Left lung (tissue), 10 donors: ENCODE results near the gene GDF10. TPM values are rescaled to one million over a fixed set of nuclear protein-coding genes. Genes with fewer than 3 reads are reported as not detected.

ENCODE experiments used
- ATAC-seq: fragments of 200-7000 bp; cut with Tn5 transposase; one replicate; pipeline ENCODE4 v1.9.1; 2020; ENCODE audit warnings: moderate library complexity
- DNase-seq, 4 donors: peaks; one replicate each; pipeline ENCODE4 v3.0.0-alpha.2; 2013 to 2020
- H3K27ac ChIP-seq, 2 donors: fragments of 200-600 bp; sonication (generic) in 1 of 2; one replicate each; pipeline versions ENCODE4 v1.5.0 to v1.8.0; 2020 to 2021
- H3K27me3 ChIP-seq, 2 donors: fragments of 200-600 bp; sonication (generic) in 1 of 2; one replicate each; pipeline versions ENCODE4 v1.5.0 to v1.8.0; 2020 to 2021
- H3K36me3 ChIP-seq, 2 donors: fragments of 200-600 bp; sonication (generic) in 1 of 2; one replicate each; pipeline versions ENCODE4 v1.5.0 to v1.8.0; 2020 to 2021
- H3K4me1 ChIP-seq, 2 donors: fragments of 200-600 bp; one replicate each; pipeline ENCODE4 v1.8.0; 2021
- H3K4me3 ChIP-seq, 2 donors: fragments of 200-600 bp; sonication (generic) in 1 of 2; one replicate each; pipeline versions ENCODE4 v1.5.0 to v1.8.0; 2020 to 2021; ENCODE audit warnings: mild to moderate bottlenecking in 1 of 2
- H3K9me3 ChIP-seq, 2 donors: fragments of 200-600 bp; sonication (generic) in 1 of 2; one replicate each; pipeline versions ENCODE4 v1.5.0 to v1.8.0; 2020 to 2021
- intact Hi-C, 2 donors: fragments of 100-400 bp; cut with DNase I; formaldehyde crosslinking; loops; one replicate each; pipeline versions ENCODE4 v1.11.2 to v1.14.2; 2022
- polyA plus RNA-seq, 6 donors: library from polyadenylated mRNA; unstranded; fragments of 120-200 nt; gene quantifications; one replicate each; pipeline ENCODE4 v1.2.1, GENCODE V29; 2013; ENCODE audit not compliant: insufficient read length in 6 of 6
- total RNA-seq, 2 donors: library from RNA; stranded (reverse); fragmentation: NEBNext Ultra II Directional; extraction: Animal tissue kit (Norgen Biotek cat#: 25700); gene quantifications; one replicate each; pipeline ENCODE4 v1.2.1, GENCODE V29; 2021
- TF ChIP-seq, protein P1 (sequence below), 2 donors: fragments of 200-600 bp; sonication (generic) in 1 of 2; IDR thresholded peaks; one replicate each; pipeline versions ENCODE4 v1.5.0 to v1.8.0; 2021; ENCODE audit warnings: antibody characterized with exemption in 2 of 2
- donor health status: DM: no; HTN: yes; CAD: no.
- donor health status: DM: no; HTN: no; CAD: no.

The GDF10 gene
- total and polyA plus RNA-seq, 8 donors = 9.4 to 169 (median 102) TPM

- peaks cover 0 to 6% of the 10 kb centered on the region in 2 donors for H3K4me1 ChIP-seq
- H3K27me3 ChIP-seq = no peaks in the 10 kb centered on the region
- H3K9me3 ChIP-seq = peaks cover 0 to 13% of the 10 kb centered on the region in 2 donors
- no peaks in the 10 kb centered on the region for H3K36me3 ChIP-seq
- TF ChIP-seq, protein P1, sequence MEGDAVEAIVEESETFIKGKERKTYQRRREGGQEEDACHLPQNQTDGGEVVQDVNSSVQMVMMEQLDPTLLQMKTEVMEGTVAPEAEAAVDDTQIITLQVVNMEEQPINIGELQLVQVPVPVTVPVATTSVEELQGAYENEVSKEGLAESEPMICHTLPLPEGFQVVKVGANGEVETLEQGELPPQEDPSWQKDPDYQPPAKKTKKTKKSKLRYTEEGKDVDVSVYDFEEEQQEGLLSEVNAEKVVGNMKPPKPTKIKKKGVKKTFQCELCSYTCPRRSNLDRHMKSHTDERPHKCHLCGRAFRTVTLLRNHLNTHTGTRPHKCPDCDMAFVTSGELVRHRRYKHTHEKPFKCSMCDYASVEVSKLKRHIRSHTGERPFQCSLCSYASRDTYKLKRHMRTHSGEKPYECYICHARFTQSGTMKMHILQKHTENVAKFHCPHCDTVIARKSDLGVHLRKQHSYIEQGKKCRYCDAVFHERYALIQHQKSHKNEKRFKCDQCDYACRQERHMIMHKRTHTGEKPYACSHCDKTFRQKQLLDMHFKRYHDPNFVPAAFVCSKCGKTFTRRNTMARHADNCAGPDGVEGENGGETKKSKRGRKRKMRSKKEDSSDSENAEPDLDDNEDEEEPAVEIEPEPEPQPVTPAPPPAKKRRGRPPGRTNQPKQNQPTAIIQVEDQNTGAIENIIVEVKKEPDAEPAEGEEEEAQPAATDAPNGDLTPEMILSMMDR (IDR thresholded peaks at IDR 0.05) = no peak
- H3K4me3 ChIP-seq = no peak overlapping the region
- ATAC-seq = no peak
- DNase-seq = no peak
- H3K27ac ChIP-seq = no peak overlapping the region
- intact Hi-C loops = no loop called here
These were observed 30.7 kb upstream of the GDF10 start for GRCh38 chr10:47269294-47269693.

DNA sequence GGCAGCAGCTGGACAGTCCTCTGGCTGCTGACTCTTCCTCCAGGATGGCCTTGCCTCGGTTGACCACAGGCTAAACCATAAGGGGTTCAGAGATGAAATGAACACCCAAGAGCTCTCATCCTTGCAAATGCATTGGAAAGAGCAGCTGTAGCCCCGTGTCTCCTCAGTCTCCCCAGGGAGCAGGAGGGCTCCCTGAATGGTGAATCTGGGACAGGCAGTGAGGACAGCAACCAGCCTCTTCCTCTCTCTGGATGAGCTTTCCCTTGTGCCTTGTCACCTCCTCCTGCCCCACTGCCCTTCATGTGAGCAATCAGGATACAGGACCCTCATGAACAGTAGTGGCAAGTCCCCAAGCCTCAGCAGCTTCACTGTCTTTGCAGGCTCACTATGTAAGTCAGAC is 23.9 kb upstream of the GDF10 start:
- H3K4me3 ChIP-seq = no peak overlapping the region
- no peak overlapping the region for H3K27ac ChIP-seq
- TF ChIP-seq, protein P1 (IDR thresholded peaks at IDR 0.05) = no peak
- H3K4me1 ChIP-seq = no peaks in the 10 kb centered on the region
- no peak for DNase-seq
- peaks cover 0 to 13% of the 10 kb centered on the region in 2 donors for H3K9me3 ChIP-seq
- H3K27me3 ChIP-seq = no peaks in the 10 kb centered on the region
- intact Hi-C loops = no loop called here
- no peak for ATAC-seq
- no peaks in the 10 kb centered on the region for H3K36me3 ChIP-seq

- Histone ChIP-seq H3K4me1 (no peaks in the 10 kb centered on the region), H3K9me3 (peaks cover 0 to 13% of the 10 kb centered on the region in 2 donors), H3K27ac (no peak overlapping the region), H3K36me3 (no peaks in the 10 kb centered on the region), H3K4me3 (no peak overlapping the region), H3K27me3 (no peaks in the 10 kb centered on the region)
- intact Hi-C loops = no loop called here
- TF ChIP-seq, protein P1 (IDR thresholded peaks at IDR 0.05) = no peak
- ATAC-seq = no peak
- DNase-seq = no peak
These were observed 23.2 kb upstream of the GDF10 start for GRCh38 chr10:47276576-47277351.

DNA sequence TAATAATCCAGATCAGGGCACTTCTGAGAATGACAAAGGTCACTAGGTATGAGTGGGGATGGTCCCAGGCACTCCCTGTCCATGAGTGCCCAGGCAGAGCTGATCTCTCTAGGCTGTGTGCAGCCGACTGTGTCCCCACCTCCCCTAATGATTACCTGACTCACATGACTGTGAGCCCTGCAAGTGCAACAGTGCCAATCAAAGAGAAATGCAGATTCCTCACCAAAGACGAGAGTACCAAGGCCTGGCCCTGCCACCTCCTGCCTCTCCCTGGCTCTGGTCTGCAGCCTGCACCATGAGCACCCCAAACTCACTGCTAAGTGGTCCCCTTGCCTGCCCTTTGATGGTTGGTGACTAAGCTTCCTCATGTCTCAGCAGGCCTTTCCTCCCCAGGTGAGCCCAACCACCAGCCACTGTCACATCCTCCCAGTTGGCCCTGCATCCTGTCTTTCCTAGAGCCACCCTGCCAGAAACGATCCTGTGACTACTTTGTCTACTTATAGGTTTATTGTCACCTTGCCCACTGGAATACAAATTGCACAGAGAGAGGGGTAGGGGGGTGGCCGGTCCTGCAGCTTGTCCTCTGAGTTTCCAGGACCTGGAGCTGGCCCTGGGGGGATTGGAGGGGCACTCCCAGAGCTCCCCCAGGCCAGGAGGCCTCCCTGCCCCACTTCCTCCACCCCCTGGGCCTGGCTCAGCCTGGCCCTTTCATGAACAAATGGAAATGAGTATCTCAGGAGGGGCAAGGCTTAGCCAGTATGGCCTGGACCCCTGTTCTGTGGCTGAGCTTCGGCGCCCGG is 22.4 kb upstream of the GDF10 start:
- H3K4me1 ChIP-seq = no peaks in the 10 kb centered on the region
- no peak overlapping the region for H3K4me3 ChIP-seq
- intact Hi-C loops = no loop called here
- H3K27ac ChIP-seq = no peak overlapping the region
- peaks cover 0 to 11% of the 10 kb centered on the region in 2 donors for H3K9me3 ChIP-seq
- ATAC-seq = no peak
- DNase-seq = no peak
- no peaks in the 10 kb centered on the region for H3K27me3 ChIP-seq
- TF ChIP-seq, protein P1 (IDR thresholded peaks at IDR 0.05) = no peak
- no peaks in the 10 kb centered on the region for H3K36me3 ChIP-seq

GRCh38 chr10:47278152-47278473 is 21.9 kb upstream of the GDF10 start:
- intact Hi-C loops = no loop called here
- ATAC-seq (no peak), DNase-seq (no peak)
- Histone ChIP-seq H3K36me3 (no peaks in the 10 kb centered on the region), H3K27ac (no peak overlapping the region), H3K27me3 (no peaks in the 10 kb centered on the region), H3K9me3 (peaks cover 0 to 5% of the 10 kb centered on the region in 2 donors), H3K4me3 (no peak overlapping the region), H3K4me1 (no peaks in the 10 kb centered on the region)
- TF ChIP-seq, protein P1 (IDR thresholded peaks at IDR 0.05) = no peak
